WTC11 (cell line): ENCODE measurements around the gene SLC47A1.

Source experiments
- JAZF1 ChIP-seq: fragments of 250-450 bp; sonication (Bioruptor Pico); IDR thresholded peaks from 2 replicates; pipeline ENCODE4 v1.9.0; 2021; ENCODE audit warnings: moderate library complexity, mild to moderate bottlenecking, inconsistent platforms
- TF ChIP-seq, protein P1 (sequence below): sonication (generic); formaldehyde crosslinking; IDR thresholded peaks from 2 replicates; pipeline ENCODE4 v1.8.0; 2022; ENCODE audit warnings: mild to moderate bottlenecking, missing genetic modification reagents
- TF ChIP-seq, protein P2 (sequence below): fragments of 200-600 bp; IDR thresholded peaks from 2 replicates; pipeline ENCODE4 v1.8.0; 2022; ENCODE audit warnings: antibody characterized with exemption

DNA sequence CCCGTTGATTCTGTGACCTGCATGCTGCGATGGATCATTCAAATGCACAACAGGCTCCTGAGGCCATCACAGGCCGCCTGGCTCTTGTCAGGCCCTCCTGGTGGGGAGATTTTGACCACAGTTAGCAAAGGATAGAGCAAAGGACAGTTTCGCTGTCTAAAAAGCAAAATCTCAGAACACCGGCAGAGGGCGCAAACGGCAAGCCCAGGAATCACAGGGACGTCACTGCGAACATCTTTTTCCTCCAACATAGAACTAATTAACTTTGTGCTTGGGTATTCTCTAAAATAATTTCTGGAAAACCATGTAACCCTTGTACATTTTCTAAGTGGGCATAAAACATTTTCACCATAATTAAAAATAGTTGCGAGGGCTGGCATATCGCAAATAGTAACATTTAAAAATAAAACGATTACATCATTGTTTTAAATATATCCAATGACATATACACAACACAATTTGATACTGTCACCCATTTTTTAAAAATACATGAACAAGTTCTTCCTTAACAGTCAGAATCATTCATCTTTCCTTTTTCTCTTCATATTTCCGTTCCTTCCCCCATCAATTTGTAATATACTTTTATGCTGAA is 19.7 kb upstream of the SLC47A1 start:
- no peak for TF ChIP-seq JAZF1 (CRISPR knock-in tag)
- TF ChIP-seq, protein P1, sequence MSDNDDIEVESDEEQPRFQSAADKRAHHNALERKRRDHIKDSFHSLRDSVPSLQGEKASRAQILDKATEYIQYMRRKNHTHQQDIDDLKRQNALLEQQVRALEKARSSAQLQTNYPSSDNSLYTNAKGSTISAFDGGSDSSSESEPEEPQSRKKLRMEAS (CRISPR knock-in tag), result no peak
- TF ChIP-seq, protein P2, sequence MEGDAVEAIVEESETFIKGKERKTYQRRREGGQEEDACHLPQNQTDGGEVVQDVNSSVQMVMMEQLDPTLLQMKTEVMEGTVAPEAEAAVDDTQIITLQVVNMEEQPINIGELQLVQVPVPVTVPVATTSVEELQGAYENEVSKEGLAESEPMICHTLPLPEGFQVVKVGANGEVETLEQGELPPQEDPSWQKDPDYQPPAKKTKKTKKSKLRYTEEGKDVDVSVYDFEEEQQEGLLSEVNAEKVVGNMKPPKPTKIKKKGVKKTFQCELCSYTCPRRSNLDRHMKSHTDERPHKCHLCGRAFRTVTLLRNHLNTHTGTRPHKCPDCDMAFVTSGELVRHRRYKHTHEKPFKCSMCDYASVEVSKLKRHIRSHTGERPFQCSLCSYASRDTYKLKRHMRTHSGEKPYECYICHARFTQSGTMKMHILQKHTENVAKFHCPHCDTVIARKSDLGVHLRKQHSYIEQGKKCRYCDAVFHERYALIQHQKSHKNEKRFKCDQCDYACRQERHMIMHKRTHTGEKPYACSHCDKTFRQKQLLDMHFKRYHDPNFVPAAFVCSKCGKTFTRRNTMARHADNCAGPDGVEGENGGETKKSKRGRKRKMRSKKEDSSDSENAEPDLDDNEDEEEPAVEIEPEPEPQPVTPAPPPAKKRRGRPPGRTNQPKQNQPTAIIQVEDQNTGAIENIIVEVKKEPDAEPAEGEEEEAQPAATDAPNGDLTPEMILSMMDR, result peak; percentile 67
